GM23338 (cell line): ENCODE results near the gene ZNF800. TPM values are rescaled to one million over a fixed set of nuclear protein-coding genes. Genes with fewer than 3 reads are reported as not detected.

Experiments used
- ATAC-seq: fragments of 200-7000 bp; cut with Tn5 transposase; 3 replicates; pipeline ENCODE4 v1.9.1; 2020
- DNase-seq: peaks from one replicate; pipeline ENCODE4 v3.0.0-alpha.2; 2015; ENCODE audit warnings: low spot score
- H2AFZ ChIP-seq: fragments of 200-600 bp; sonication (generic); 2 replicates; pipeline ENCODE4 v1.8.0; 2016; ENCODE audit warnings: antibody characterized with exemption, mild to moderate bottlenecking, moderate library complexity
- H3F3A ChIP-seq: fragments of 200-600 bp; sonication (generic); replicated peaks from 2 replicates; pipeline ENCODE4 v1.8.0; 2017; ENCODE audit warnings: antibody characterized with exemption, mixed run types, low read depth
- H3K27ac ChIP-seq: fragments of 200-600 bp; sonication (generic); 2 replicates; pipeline ENCODE4 v1.6.1; 2016; ENCODE audit warnings: low read depth
- H3K27me3 ChIP-seq: fragments of 200-600 bp; sonication (generic); 2 replicates; pipeline ENCODE4 v1.8.0; 2016; ENCODE audit warnings: mild to moderate bottlenecking, mixed run types, moderate library complexity; ENCODE audit not compliant: insufficient read depth
- H3K36me3 ChIP-seq: fragments of 200-600 bp; sonication (generic); 2 replicates; pipeline ENCODE4 v1.8.0; 2016; ENCODE audit warnings: mild to moderate bottlenecking; ENCODE audit not compliant: insufficient read depth
- H3K4me1 ChIP-seq: fragments of 200-600 bp; sonication (generic); 2 replicates; pipeline ENCODE4 v1.8.0; 2016; ENCODE audit warnings: mild to moderate bottlenecking, moderate library complexity; ENCODE audit not compliant: insufficient read depth
- H3K4me2 ChIP-seq: fragments of 200-600 bp; sonication (generic); 2 replicates; pipeline ENCODE4 v1.7.1; 2017; ENCODE audit warnings: mixed run types
- H3K4me3 ChIP-seq: fragments of 200-600 bp; sonication (generic); 2 replicates; pipeline ENCODE4 v1.6.1; 2016; ENCODE audit warnings: mixed run types
- H3K79me2 ChIP-seq: fragments of 200-600 bp; sonication (generic); replicated peaks from 2 replicates; pipeline ENCODE4 v1.8.0; 2017; ENCODE audit warnings: mild to moderate bottlenecking; ENCODE audit not compliant: insufficient read depth
- H3K9me2 ChIP-seq: fragments of 200-600 bp; sonication (generic); 2 replicates; pipeline ENCODE4 v1.8.0; 2017; ENCODE audit not compliant: insufficient read depth
- H4K20me1 ChIP-seq: fragments of 200-600 bp; sonication (generic); replicated peaks from 2 replicates; pipeline ENCODE4 v1.8.0; 2017; ENCODE audit warnings: mild to moderate bottlenecking; ENCODE audit not compliant: insufficient read depth
- H3K27ac Mint-ChIP-seq: 2 replicates; pipeline ENCODE4 v1.8.0; 2020; ENCODE audit warnings: inconsistent platforms, mild to moderate bottlenecking, moderate library complexity, mixed read lengths
- H3K27me3 Mint-ChIP-seq: 3 replicates; pipeline ENCODE4 v1.8.0; 2022; ENCODE audit warnings: low read depth, mild to moderate bottlenecking, moderate library complexity, mixed read lengths, inconsistent platforms; ENCODE audit not compliant: insufficient read depth, poor library complexity
- H3K36me3 Mint-ChIP-seq: 3 replicates; pipeline ENCODE4 v1.8.0; 2021; ENCODE audit warnings: low read depth, mild to moderate bottlenecking, inconsistent platforms, moderate library complexity, mixed read lengths
- H3K4me1 Mint-ChIP-seq: 3 replicates; pipeline ENCODE4 v1.8.0; 2020; ENCODE audit warnings: mild to moderate bottlenecking, inconsistent platforms, mixed read lengths
- H3K4me3 Mint-ChIP-seq: 3 replicates; pipeline ENCODE4 v1.8.0; 2021; ENCODE audit warnings: moderate library complexity, mild to moderate bottlenecking, inconsistent platforms, mixed read lengths
- H3K9me3 Mint-ChIP-seq: 3 replicates; pipeline ENCODE4 v1.8.0; 2020; ENCODE audit warnings: moderate library complexity, mild to moderate bottlenecking, inconsistent platforms, mixed read lengths
- CTCF ChIP-seq, 2 experiments: fragments of 200-600 bp in 1 of 2; sonication (generic) in 1 of 2; conservative IDR thresholded peaks; 2 replicates each; pipeline versions ENCODE4 v1.5.1 to v1.6.1; 2016 to 2017; ENCODE audit warnings: antibody characterized with exemption in 2 of 2, low read depth in 2 of 2, mild to moderate bottlenecking in 2 of 2, moderate library complexity in 1 of 2
- EZH2 ChIP-seq: fragments of 200-600 bp; sonication (generic); IDR thresholded peaks from one replicate; pipeline ENCODE4 v1.8.0; 2017; ENCODE audit warnings: antibody characterized with exemption, mild to moderate bottlenecking, low read depth; ENCODE audit not compliant: unreplicated experiment
- EZH2phosphoT487 ChIP-seq: fragments of 200-600 bp; sonication (generic); IDR thresholded peaks from one replicate; pipeline ENCODE4 v1.8.1; 2018; ENCODE audit warnings: antibody characterized with exemption; ENCODE audit not compliant: unreplicated experiment
- JUNB ChIP-seq: IDR thresholded peaks from one replicate; pipeline ENCODE4 v1.6.1; 2016; ENCODE audit warnings: antibody characterized with exemption; ENCODE audit not compliant: unreplicated experiment
- NANOG ChIP-seq: IDR thresholded peaks from 2 replicates; pipeline ENCODE4 v1.6.1; 2016; ENCODE audit warnings: antibody characterized with exemption, borderline replicate concordance
- POLR2AphosphoS5 ChIP-seq: IDR thresholded peaks from 2 replicates; pipeline ENCODE4 v1.6.1; 2016; ENCODE audit warnings: antibody characterized with exemption, low read depth
- REST ChIP-seq: IDR thresholded peaks from one replicate; pipeline ENCODE4 v1.6.1; 2018; ENCODE audit warnings: antibody characterized with exemption; ENCODE audit not compliant: unreplicated experiment
- STAT1 ChIP-seq: IDR thresholded peaks from one replicate; pipeline ENCODE4 v1.6.1; 2016; ENCODE audit warnings: antibody characterized with exemption; ENCODE audit not compliant: unreplicated experiment
- ZNF114 ChIP-seq: fragments of 250-450 bp; sonication (Bioruptor Pico); IDR thresholded peaks from 2 replicates; pipeline ENCODE4 v1.5.0; 2020; ENCODE audit warnings: mild to moderate bottlenecking, moderate library complexity
- ZNF331 ChIP-seq: fragments of 250-450 bp; sonication (Bioruptor Pico); IDR thresholded peaks from 2 replicates; pipeline ENCODE4 v1.5.0; 2020; ENCODE audit warnings: low read depth, mild to moderate bottlenecking, moderate library complexity
- polyA plus RNA-seq: library from polyadenylated mRNA; unstranded; fragments of >200 nt; fragmentation: Nextera tagmentation; extraction: Ambion mirVana; gene quantifications from 2 replicates; pipeline ENCODE4 v1.2.1, GENCODE V29; 2016
- total RNA-seq: library from RNA; depleted of rRNA; stranded (reverse); fragments of >200 nt; shearing (Covaris generic); gene quantifications from 2 replicates; pipeline ENCODE4 v1.2.3, GENCODE V29; 2014

Gene ZNF800
- total and polyA plus RNA-seq, 2 experiments from 2014 or later, result 5.4 to 8.3 TPM

- no peak for TF ChIP-seq REST
- no peak for TF ChIP-seq JUNB
- TF ChIP-seq ZNF331 (CRISPR knock-in tag), result no peak
- TF ChIP-seq STAT1, result no peak
- no peak for TF ChIP-seq EZH2
- TF ChIP-seq NANOG, result no peak
- no peak for TF ChIP-seq EZH2phosphoT487
- no peak for TF ChIP-seq POLR2AphosphoS5
- TF ChIP-seq CTCF (conservative IDR thresholded peaks at IDR 0.05; ENCODE audit: low read depth in 2 of 2), result no peak
- TF ChIP-seq ZNF114 (CRISPR knock-in tag), result no peak
Observed at GRCh38 chr7:127377425-127377824, 15.1 kb downstream of the ZNF800 start (continued).

GRCh38 chr7:127375631-127376030 is 16.9 kb downstream of the ZNF800 start:
- Mint-ChIP-seq H3K27me3 (peaks cover 2% of the 10 kb centered on the region), H3K36me3 (no peaks in the 10 kb centered on the region; the same call in 2 of the 3 replicates), H3K9me3 (no peaks in the 10 kb centered on the region), H3K4me3 (no peak overlapping the region), H3K4me1 (no peaks in the 10 kb centered on the region), H3K27ac (no peak overlapping the region)
- Histone ChIP-seq H3K9me2 (no peaks in the 10 kb centered on the region), H4K20me1 (no peaks in the 10 kb centered on the region), H3K4me3 (no peak overlapping the region), H3K79me2 (no peaks in the 10 kb centered on the region), H2AFZ (no peak overlapping the region), H3K4me2 (no peak overlapping the region), H3K27me3 (no peaks in the 10 kb centered on the region), H3F3A (no peaks in the 10 kb centered on the region), H3K4me1 (no peaks in the 10 kb centered on the region), H3K36me3 (no peaks in the 10 kb centered on the region), H3K27ac (no peak overlapping the region)
- TF ChIP-seq JUNB (no peak), CTCF (conservative IDR thresholded peaks at IDR 0.05; ENCODE audit: low read depth in 2 of 2) (no peak), NANOG (no peak)
- DNase-seq (no peak), ATAC-seq (no peak)
